Central memory CD4-positive, alpha-beta T cell (primary cell): ENCODE measurements around the gene C3orf20.
"Not testable (repeated sequence)": the region's sequence is repeated elsewhere in the genome, so short reads cannot be mapped to it uniquely, and the experiment has no call there.

ENCODE experiments used
- DNase-seq: peaks from one replicate; pipeline ENCODE4 v3.0.0; 2022

The C3orf20 gene

DNA sequence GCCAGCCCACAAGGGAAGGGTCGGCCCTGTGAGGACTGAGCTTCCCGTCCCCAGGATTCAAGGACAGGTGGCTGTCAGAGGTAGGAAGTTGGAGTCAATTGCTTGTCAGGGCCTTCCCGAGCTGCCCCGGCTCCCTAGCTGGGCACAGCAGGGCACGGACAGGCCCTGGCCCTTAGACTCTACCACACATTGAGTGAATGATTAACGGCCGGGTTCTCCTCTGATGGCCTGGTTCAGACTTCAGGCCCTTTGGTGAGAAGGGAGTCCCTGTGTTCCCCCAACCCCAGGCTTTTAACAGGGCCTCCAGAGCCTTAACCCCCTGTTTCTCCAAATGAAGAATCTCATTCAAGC is 127.4 kb downstream of the C3orf20 start:
- DNase-seq = no peak

DNA sequence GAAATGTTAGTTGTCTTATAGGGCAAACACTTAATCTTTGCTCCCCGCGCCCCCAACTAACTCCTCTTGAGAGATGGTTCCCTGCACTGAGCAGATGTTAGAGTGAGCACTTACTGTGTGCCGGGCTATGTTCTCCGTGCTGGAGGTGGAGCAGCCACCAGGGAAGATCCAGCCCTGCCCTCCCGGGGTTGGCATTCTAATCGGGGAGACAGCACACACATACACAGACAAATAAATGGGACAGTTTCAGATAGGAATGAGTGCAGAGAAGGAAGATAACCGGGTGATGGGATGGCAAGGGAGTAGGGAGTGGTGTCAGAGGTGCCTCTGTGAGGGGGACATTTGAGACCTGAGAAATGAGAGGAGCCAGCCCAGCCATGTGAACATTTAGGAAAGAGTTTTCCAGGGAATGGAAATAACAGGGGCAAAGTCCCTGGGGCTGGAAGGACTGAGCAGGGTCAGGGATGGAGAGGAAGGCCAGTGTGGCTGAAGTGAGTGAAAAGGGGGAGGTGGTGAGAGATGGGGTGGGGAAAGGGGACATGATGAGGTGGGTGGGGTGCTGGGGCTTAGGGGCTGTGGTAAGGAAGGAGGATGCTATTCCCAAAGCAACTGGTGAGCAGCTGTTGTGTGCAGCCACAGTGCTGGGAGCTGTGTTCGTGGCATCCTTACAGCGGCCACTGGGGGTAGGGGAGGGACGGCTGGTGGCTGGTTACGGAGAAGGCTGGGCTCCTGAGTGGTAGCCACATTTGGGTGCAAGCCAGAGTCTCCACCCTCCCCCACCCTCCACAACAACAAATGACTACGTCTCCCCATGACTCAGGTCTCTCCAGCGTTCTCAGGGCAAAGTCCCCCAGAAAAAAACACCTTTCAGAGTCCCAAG is 128.4 kb downstream of the C3orf20 start:
- no peak for DNase-seq

DNA sequence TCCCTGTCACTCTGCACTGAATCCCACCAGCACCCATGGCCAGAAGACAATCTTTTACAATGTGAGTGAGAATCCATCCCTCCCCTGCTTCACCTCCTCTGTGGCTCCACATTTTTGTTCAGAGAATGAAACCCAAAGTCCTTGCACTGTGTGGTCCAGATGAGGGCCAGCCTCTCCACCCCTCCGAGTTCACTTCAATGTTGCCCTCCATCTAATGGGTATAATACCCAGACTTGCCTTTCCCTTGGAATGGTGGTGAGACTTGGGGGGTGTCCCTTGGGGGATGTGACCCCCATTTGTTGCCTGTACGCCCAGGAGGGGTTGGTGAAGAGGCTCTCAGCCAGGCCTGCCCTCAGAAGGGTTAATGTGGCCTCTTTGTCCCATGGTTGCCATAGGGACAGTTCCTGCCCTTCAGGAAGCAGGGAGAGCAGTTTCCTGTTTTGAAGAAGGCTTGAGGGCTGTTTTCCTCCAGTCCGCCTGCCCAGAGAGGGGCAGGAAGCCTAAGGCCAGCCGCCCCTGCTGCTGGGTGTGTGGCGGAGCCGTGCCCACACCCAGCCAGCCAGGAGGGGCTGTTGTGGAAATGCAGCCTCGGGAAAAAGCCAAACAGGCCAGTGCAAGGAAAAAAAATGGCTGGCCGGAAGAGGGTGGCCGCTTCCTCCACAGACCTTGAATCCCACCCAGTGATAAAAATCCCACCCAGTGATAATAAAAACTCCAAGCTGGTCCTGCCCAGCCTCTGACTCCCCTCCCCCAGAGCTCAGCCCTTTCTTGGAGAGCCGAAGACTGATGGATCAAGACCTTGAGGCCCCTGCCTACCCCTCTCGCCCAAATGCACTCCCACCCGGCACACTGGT is 129.3 kb downstream of the C3orf20 start:
- DNase-seq = no peak

DNA sequence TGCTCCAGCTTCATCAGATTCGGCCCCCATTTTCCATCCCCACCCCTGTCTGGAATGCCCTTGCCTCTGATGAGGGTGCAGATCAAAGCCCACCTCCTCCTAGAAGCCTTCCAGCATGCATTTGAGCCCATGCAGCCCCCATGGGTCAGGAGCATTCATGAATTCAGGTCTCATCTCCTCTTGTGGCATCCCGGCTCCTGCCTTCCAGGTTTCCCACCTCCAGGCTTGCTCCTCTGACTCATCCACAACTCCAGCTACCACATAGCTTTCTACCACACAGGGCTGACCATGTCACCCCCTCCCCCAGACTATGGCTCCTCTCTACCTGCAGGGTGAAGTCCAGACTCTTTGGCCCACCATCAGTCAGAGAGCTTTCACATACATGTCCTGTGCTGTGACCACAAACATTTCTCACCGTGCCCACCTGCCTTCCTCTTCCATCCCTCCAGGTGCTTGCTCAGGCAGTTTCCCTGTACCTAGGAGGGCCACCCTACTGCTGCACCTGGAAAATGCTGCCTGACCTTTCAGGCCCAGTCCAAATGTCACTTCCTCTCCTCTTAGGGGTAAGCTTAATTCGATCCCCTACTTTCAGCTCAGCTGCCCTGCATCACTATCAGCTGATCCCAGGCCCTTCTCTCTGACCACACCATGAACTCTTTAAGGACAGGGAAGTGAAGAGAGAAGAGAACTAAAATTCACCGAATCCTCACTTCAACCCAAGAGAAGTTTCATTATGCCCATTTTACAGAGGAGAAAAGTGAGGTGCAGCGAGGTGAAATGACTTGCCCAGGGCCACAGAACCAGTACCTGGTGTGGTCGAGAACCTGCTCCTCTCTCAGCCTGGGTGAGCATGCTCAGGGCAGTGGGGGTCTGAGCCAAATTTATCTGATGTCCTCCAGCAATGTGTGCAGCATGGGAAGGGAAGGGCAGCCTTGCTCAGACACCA is 130.2 kb downstream of the C3orf20 start:
- no peak for DNase-seq

DNA sequence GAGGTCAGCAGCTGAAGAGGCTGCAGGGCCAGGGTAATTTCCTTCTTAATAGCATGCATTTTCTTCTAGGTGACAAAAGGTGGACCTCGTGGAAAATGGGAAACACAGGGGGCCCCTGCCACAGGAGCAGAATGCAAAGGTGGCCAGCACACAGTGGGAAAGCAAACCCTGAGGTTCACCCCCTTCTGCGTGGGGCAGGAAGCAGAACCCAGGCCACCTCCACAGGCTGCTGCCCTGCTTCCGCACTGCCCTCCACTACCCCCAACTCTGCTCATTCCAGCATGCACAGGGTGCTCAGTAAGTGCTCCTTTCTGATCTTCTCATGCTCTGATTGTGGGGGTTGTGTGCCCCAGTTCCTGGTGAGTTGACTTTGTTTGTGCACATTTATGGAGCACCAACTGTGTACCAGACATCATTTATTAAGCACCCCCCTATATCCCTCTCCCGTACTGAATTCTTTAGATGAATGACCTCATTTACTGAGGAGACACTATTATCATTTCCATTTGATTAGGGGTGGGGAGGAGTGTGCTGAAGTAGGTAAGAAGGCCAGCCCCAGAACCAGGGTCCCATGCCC is 131.1 kb downstream of the C3orf20 start:
- DNase-seq = no peak

DNA sequence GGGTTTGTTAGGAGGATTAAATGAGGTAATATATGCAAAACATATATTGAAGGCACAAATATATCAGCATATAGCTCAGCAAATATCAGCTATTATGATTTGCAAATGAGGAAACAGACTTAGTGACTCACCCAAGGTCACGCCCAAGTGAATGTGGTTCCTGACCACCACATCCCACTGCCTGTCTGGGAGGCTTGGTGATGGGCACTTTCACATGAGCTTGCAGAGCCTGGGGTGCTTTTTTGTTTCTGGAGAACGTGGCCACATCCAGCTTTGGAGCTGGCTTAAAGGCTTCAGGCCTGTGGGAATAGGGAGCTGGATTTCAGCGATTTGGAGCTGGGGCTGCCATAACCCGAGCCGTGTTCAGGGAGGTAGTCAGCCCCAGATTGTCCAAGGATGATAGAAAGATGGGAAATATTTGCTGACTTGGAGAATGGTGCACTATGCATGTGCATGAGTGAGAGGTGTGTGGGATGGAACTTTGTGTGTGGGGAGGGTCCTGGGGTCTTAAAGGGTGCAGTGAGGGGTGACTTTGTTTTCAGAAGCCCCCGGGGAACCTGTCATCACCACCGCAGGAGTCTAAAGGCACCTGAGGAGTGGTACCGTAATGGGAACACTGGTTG is 131.8 kb downstream of the C3orf20 start:
- no peak for DNase-seq

DNA sequence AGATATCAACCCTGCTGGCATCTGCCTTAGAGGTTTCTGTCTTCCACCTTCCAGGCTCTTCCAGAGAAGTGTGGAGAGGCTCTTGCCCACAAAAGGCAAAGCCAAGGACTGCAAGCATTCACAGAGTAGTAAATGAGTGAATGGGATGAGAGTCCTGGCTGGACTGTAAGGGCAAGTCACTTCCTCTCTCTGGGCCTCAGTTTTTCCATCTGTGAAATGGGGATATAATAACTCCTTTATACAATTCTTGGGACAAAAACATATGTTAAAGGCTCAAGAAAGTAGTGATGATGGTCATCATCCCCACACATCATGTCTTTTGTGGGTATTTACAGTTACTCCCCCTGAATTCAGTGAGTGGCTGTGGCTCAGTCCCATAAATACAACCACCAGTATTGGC is 133.1 kb downstream of the C3orf20 start:
- no peak for DNase-seq

DNA sequence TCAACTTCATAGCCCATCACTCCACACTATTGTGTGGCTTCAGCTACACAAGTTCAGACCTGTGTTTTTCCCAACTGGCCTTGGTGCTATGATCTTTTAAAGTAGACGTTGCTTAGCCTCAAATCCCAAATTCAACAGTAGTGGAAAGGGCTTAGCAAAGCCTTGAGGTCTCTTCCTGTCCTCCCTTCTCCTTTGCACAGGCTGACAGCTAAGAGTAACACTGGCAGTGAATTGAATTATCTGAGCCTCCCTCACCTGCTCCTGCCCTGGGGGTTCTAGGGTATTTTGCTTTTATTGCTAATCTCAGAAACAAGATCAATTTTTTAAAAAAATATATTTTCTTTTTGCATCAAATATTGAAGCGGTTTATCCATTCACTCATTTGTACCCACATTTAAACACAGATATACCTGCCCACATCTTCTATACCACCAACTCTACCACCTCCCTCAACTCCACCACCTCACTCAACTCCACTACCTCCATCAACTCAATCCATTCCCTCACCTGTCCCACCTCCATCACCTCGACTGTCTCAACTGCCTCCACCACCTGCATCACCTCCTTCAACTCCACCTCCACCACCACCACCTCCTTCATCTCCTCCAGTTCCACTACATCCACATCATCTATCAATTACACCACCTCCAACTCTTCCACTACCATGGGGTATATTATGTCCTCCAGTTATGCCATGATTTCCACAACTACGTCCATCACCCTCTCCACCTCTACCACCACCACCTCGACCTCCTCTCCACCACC is 133.7 kb downstream of the C3orf20 start:
- DNase-seq = no peak

DNA sequence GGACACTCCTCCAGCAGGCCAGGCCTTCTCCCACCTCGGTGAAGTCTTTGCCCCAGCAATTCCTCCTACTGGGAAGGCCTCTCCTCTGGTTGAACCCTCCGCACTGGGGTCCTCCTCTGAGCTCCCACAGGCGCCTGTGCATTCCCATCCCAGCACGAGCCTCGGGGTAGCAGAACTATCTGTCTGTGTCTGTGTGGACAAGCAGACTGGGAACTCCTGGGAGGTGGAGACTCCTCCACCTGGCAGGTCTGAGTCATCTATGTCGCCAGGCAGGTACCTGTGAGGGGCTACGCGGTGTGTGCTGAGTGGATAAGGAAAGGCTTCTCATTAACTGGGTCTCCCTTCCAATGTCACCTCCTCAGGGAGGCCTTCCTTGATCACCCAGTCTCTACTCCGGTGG is 134.7 kb downstream of the C3orf20 start:
- DNase-seq = not testable (repeated sequence)

DNA sequence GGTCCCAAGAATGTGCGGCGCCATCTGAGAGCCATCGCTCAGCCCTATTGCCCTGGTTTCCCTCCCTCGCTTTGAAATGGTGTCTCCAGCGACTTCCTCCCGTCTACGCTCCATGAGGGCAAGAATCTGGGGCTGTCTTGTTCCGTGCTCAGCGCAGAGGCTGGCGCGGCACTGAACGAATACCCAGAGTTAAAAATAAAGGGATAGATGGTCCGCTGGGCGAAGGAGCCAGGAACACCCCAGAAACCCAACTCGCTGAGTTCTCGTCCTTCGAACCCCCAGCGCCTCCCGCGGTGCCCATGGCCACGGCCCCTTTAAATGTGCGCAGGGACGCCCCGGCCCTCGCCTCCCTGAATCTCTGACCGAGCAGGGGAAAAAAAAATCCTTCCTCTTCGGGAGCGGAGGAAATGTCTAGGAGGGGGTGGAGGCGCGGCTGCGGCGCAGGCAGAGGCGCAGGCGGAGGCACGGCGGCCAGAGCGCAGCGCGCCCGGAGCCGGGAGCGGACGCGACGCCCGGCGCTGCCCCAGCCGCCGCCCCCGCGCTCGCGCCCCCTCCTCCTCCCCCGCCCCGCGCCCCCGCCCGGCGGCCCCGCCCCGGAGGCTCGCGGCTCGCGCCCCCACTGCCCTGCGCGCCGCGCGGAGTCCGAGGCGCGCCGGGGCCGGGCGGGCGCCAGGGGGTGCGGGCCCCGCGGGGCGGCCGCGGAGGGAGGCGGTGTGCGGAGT is 135.3 kb downstream of the C3orf20 start:
- DNase-seq = no peak

DNA sequence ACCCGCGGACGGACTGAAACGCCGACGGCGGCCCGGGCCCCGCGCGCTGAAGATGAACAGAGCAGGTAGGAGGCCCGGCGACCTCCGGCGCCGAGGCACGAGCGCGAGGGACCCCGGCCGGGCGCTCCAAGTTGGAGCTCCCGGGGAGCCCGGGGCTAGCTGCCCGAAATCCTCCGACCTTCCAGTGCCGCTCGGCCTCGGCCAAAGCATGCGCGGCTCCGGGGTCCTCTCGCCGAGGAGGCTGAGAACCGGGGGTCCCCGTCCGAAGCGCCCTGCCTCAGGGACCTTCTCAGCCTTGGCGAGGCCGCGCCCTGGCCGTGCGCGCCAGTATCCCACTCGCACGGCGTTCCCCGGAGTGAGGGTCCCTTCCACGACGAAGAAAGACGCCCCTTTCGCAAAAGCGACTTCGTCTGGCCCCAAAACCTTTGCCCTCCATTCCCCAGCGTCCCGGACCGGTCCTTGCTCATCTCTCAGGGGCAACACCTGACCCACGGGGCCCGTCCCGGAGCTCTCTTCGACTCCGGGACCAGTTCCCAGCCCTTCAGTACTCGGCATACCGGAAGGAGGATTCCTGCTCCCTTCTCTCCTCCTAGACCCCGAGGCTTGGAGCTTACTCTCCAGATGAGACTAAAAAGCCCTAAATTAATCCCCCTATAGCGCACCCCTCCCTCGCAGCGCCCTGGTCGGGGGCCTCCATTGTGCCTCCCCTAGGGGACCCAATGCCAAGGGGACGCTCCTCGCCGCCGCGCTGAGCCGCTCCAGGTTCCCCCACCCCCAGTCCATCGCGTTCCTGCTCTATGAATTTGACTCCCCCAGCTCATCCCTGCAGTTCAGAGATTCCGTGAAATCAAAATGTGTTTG is 136.1 kb downstream of the C3orf20 start:
- DNase-seq = no peak

DNA sequence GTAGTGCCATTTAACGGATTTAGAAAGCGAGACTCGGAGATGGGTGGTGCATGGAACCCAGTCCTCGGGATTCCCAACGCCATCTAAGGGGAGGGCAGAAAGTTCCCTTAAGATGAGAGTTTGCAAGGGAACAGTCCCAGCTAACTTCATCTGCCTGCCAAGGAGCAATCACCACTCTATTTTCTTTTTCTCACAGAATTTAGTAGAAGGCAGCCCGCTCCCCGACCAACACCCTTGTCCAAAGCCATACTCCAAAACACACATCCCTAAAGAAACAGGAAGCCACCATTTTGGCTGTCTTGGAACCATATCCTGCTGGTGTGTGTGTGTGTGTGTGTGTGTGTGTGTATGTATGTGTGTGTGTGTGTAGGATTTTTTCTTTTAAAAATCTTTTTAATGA is 136.7 kb downstream of the C3orf20 start:
- DNase-seq = no peak

DNA sequence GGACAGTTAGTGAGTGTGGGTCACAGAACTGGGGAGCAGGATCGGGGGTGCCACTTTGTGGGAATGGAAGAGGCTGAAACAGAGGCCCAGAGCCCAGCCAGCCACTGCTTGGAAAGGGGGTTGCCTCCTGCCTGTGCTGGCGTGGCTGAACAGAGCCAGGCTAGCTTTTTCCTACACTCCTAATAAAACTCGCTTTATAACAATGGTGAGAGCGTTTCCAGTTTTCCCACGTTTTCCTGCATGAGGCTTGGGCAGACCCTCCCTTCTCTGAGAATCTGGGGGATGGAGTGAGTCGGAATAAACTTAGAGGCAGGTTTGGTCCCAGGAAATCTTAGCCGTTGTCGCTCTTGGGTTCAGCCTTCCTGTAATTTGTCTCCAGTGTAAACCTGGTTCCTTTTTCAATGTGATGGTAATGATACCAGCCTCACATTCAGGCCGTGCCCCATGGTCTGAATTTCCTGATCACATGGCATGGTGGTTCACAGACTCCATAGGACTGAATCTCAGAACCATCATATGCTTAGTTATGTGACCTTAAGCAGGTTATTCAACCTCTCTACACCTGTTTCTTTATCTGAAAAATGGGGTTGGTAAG is 137.4 kb downstream of the C3orf20 start:
- DNase-seq = no peak

DNA sequence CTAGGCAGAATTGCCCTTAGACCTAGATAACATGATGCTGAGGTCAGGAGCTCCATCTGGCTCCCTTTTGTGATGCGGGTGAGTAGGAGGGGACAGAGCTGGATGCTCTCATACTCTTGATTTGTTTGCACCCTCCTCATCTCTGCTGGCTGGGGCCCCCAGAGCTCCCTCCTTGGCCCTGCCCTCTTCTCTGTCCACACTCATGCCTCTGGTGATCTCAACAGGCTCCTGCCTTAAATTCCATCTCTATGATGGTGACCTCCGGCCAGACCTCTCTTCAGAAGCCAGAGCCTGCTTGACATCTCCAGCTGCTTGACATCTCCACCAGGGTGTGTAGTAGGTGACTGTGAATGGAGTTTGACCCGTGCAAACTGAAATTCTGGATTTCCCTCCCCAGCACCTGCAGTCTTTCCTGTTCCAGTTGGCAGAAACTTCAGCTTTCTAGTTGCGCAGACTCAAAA is 139.5 kb downstream of the C3orf20 start:
- no peak for DNase-seq

DNA sequence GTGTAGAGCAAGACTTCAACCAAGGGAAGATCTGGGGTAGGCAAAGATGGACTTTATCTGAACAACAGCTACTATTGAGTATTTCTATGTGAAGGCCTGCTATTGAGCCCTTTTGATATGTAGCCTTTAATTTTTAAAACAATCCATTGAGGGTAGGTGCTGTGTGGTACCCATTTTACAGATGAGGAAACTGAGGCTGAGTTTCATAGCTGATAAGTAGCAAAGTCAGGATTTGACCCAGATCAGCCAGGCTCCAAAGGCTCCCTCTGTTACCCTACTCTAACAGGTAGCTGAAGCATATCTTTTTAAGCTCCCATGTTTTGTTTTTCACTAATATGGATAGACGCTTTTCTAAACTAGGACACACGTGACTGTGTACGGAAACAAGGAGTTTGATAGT is 141.4 kb downstream of the C3orf20 start:
- no peak for DNase-seq

DNA sequence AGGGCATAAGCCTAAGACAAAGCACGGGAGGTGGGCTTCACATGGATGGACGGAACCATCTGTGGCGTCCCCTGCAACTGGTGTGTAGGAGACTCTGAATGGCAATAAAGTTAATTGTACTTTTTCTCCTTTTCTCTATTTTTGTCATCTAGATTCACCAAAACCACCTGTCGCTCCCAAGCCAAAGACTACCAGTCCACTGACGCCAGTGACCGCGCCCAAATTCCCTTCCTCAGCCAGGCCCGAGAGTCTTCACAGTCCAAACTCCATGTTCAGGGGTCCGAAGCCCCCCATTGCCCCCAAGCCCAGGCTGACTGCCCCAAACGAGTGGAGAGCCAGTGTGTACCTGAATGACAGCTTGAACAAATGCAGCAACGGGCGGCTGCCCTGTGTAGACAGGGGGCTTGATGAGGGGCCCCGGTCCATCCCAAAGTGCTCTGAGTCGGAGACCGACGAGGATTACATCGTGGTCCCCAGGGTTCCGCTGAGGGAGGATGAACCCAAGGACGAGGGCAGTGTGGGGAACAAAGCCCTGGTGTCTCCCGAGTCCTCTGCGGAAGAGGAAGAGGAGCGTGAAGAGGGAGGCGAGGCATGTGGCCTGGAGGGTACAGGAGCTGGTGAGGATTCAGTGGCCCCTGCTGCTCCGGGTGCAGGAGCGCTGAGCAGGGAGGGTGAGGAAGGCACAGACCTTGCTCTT is 144.0 kb downstream of the C3orf20 start, which contains the start of gene FGD5:
Gene FGD5 (plus strand): TSS at position 159 of the 697 bp plus-strand sequence. CDS start 110 bp downstream, at position 269.
- DNase-seq = no peak

DNA sequence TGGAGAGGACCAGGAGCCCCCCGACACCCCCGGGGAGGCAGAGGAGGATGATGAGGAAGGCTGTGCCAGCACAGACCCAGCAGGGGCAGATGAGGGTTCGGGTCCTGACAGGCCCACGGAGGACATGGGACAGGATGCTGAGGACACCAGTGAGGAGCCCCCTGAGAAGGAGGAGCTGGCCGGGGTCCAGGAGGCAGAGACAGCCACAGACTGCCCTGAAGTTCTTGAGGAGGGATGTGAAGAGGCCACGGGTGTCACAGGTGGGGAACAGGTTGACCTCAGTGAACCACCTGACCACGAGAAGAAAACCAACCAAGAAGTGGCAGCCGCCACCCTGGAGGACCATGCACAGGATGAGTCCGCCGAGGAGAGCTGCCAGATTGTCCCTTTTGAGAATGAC is 144.7 kb downstream of the C3orf20 start:
- no peak for DNase-seq

DNA sequence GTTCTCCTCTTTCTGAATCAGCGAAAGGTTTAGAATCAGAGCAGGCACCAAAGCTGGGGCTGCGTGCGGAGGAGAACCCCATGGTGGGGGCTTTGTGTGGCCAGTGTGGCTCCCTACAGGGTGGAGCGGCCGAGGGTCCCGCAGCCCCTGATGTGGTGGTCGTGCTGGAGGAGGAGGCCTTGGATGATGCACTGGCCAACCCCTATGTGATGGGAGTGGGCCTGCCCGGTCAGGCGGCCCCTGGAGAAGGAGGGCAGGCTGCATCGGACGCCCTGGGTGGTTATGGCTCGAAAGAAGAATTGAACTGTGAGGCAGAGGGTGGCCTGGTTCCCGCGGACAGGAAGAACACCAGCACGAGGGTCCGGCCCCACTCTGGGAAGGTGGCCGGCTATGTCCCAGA is 145.2 kb downstream of the C3orf20 start:
- no peak for DNase-seq
